Sigmoid colon (tissue), 7 donors: ENCODE data around the gene ALDH18A1. TPM values are rescaled to one million over a fixed set of nuclear protein-coding genes. Genes with fewer than 3 reads are reported as not detected.

Experiments
- DNase-seq: peaks from one replicate; pipeline ENCODE4 v3.0.0-alpha.2; 2019
- H3K27ac ChIP-seq, 4 donors: fragments of 200-600 bp; sonication (generic); one replicate each; pipeline ENCODE4 v1.5.1; 2016 to 2019; ENCODE audit warnings: mild to moderate bottlenecking in 1 of 4
- H3K27me3 ChIP-seq, 3 donors: fragments of 200-600 bp; sonication (generic); one replicate each; pipeline ENCODE4 v1.5.1; 2019; ENCODE audit warnings: mild to moderate bottlenecking in 1 of 3
- H3K36me3 ChIP-seq, 4 donors: fragments of 200-600 bp; sonication (generic); one replicate each; pipeline ENCODE4 v1.5.1; 2016 to 2019
- H3K4me1 ChIP-seq, 4 donors: fragments of 200-600 bp; sonication (generic); one replicate each; pipeline ENCODE4 v1.5.1; 2017 to 2019
- H3K4me3 ChIP-seq, 4 donors: fragments of 200-600 bp; sonication (generic); one replicate each; pipeline ENCODE4 v1.5.1; 2017 to 2019; ENCODE audit warnings: mild to moderate bottlenecking in 2 of 4, moderate library complexity in 1 of 4
- H3K9me3 ChIP-seq, 4 donors: fragments of 200-600 bp in 3 of 4; sonication (generic) in 3 of 4; one replicate each; pipeline versions ENCODE4 v1.5.1 to v1.6.1; 2013 to 2019
- EP300 ChIP-seq, 4 donors: sonication (generic); formaldehyde crosslinking; IDR thresholded peaks; one replicate each; pipeline ENCODE4 v1.6.1; 2017; ENCODE audit warnings: antibody characterized with exemption in 4 of 4
- POLR2A ChIP-seq, 2 donors: fragments of 450-650 bp; IDR thresholded peaks; one replicate each; pipeline ENCODE4 v1.6.1; 2016; ENCODE audit warnings: antibody characterized with exemption in 2 of 2, mild to moderate bottlenecking in 2 of 2, moderate library complexity in 2 of 2
- POLR2AphosphoS5 ChIP-seq, 4 donors: sonication (generic); formaldehyde crosslinking; IDR thresholded peaks; one replicate each; pipeline ENCODE4 v1.6.1; 2017; ENCODE audit warnings: antibody characterized with exemption in 4 of 4
- WGBS, 2 donors: extraction: QIAGEN DNeasy Blood & Tissue Kit; methylation state at CpG; one replicate each; pipeline ENCODE4 v1.1.7; 2013; 5-methylcytosine and 5-hydroxymethylcytosine counted together
- intact Hi-C: fragments of 100-400 bp; cut with DNase I; formaldehyde crosslinking; loops from one replicate; pipeline ENCODE4 v1.15.1; 2023
- polyA plus RNA-seq, 3 donors: library from polyadenylated mRNA; stranded (reverse); fragments of 200-250 nt; gene quantifications; one replicate each; pipeline ENCODE4 v1.2.3, GENCODE V29; 2013
- total RNA-seq, 4 donors: library from RNA; depleted of rRNA; stranded (reverse); fragments of >200 nt; gene quantifications; one replicate each; pipeline ENCODE4 v1.1.0, GENCODE V29; 2016
- TF ChIP-seq, protein P1 (sequence below), 4 experiments: fragments of 450-650 bp in 3 of 4; fragments of 200-600 bp in 1 of 4; IDR thresholded peaks; one replicate each; pipeline ENCODE4 v1.5.1; 2016 to 2019; ENCODE audit warnings: antibody characterized with exemption in 4 of 4, mild to moderate bottlenecking in 3 of 4, moderate library complexity in 2 of 4
- donor health status: healthy with polysubstance abuse.
- donor health status: Bipolar disorder and iron deficiency.
- donor health status: healthy.

ALDH18A1 gene
- total and polyA plus RNA-seq, 7 donors: 17.1 to 42.1 (median 24.6) TPM

DNA sequence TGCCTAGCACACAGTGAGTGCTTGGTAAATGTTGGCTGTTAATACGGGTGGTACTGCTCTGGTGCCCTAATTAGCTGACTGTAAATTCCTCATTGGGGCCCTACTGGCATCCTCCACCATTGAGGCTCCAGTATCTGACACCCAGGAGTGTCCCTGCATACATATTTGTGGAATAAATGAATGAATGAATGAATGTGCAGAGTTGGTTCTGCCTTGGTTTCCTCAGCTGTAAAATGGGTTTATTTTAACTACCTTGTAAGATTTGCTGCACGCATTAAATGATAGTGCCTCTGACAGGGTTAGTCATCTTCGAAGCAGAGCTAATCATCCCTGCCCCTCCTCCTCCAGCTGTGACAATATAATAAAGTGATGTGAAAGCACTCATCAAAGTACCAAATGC lies 45.8 kb downstream of the ALDH18A1 start:
- no peak overlapping the region for H3K4me3 ChIP-seq
- TF ChIP-seq EP300 (IDR thresholded peaks at IDR 0.05) (no peak), POLR2A (IDR thresholded peaks at IDR 0.05) (no peak), POLR2AphosphoS5 (IDR thresholded peaks at IDR 0.05) (no peak)
- TF ChIP-seq, protein P1, sequence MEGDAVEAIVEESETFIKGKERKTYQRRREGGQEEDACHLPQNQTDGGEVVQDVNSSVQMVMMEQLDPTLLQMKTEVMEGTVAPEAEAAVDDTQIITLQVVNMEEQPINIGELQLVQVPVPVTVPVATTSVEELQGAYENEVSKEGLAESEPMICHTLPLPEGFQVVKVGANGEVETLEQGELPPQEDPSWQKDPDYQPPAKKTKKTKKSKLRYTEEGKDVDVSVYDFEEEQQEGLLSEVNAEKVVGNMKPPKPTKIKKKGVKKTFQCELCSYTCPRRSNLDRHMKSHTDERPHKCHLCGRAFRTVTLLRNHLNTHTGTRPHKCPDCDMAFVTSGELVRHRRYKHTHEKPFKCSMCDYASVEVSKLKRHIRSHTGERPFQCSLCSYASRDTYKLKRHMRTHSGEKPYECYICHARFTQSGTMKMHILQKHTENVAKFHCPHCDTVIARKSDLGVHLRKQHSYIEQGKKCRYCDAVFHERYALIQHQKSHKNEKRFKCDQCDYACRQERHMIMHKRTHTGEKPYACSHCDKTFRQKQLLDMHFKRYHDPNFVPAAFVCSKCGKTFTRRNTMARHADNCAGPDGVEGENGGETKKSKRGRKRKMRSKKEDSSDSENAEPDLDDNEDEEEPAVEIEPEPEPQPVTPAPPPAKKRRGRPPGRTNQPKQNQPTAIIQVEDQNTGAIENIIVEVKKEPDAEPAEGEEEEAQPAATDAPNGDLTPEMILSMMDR (IDR thresholded peaks at IDR 0.05): no peak
- H3K36me3 ChIP-seq: peaks cover 0 to 72% (median 34%) of the 10 kb centered on the region in 4 donors
- H3K27ac ChIP-seq: no peak overlapping the region
- no peaks in the 10 kb centered on the region for H3K9me3 ChIP-seq
- DNase-seq: no peak
- intact Hi-C loops: no loop called here
- no peaks in the 10 kb centered on the region for H3K27me3 ChIP-seq
- H3K4me1 ChIP-seq: peaks cover 0 to 24% (median 21%) of the 10 kb centered on the region in 4 donors
- 81 to 92% methylated on average over 3 of the region's 3 CpGs for WGBS, 2 donors

DNA sequence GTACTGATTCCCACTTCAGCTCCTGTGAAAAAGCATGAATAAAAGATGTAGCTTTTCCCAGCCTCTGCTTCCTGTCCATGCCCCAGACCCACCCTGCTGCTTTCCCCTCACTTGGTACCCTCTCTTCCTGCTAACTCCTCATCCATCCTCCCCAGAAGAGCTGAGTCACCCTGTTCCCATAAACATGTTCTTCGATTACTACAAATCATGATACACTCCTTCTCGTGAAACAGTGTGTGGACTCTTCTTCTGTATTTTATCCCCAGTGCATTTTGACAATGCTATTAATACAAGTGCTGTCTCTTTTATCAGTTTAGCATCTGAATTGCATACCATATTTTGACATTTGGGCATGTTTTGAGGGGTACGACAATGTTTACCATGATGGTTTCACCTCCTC lies 49.6 kb downstream of the ALDH18A1 start:
- peaks cover 0 to 33% (median 16%) of the 10 kb centered on the region in 4 donors for H3K36me3 ChIP-seq
- WGBS, 2 donors: 81 to 83% methylated on average over 3 of the region's 3 CpGs
- H3K27me3 ChIP-seq: no peaks in the 10 kb centered on the region
- peak overlapping the region; percentile 83 to 95 (median 86) for H3K27ac ChIP-seq
- no peak for TF ChIP-seq EP300 (IDR thresholded peaks at IDR 0.05)
- TF ChIP-seq, protein P1 (IDR thresholded peaks at IDR 0.05): no peak
- TF ChIP-seq POLR2AphosphoS5 (IDR thresholded peaks at IDR 0.05): peak in 3 of 4 donors; percentile 15 to 47 (median 39)
- peaks cover 0 to 50% (median 45%) of the 10 kb centered on the region in 4 donors for H3K4me1 ChIP-seq
- no peak overlapping the region for H3K4me3 ChIP-seq
- intact Hi-C loops: no loop called here
- H3K9me3 ChIP-seq: no peaks in the 10 kb centered on the region
- no peak for DNase-seq

DNA sequence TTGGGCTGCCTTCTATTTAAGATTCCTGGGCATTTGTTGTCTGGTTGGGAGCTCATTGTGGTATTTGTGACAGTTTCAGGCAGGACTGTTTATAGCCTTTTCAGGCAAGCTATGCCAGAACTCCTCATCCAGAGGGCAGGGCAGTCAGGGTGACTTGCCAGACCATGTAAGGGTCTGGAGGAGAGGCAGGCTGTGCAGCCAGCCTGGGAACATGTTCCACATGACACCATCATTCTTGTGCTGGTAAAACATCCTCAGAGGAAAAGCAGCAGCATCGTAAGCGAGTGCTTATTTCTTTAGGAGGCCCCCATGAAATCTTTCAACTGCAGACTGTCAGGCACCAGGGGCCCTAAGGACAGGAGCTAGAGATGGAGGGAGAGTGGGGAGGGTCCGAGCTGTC lies 51.3 kb downstream of the ALDH18A1 start:
- Histone ChIP-seq H3K4me3 (no peak overlapping the region), H3K27me3 (no peaks in the 10 kb centered on the region), H3K9me3 (no peaks in the 10 kb centered on the region), H3K36me3 (peaks cover 0 to 17% (median 5%) of the 10 kb centered on the region in 4 donors), H3K4me1 (peaks cover 0 to 65% (median 55%) of the 10 kb centered on the region in 4 donors), H3K27ac (peak overlapping the region; percentile 83 to 95 (median 86))
- WGBS, 2 donors: 85 to 92% methylated on average over 3 of the region's 3 CpGs
- TF ChIP-seq POLR2A (IDR thresholded peaks at IDR 0.05) (peak in 1 of 2 donors; percentile 18), EP300 (IDR thresholded peaks at IDR 0.05) (peak in 3 of 4 donors; percentile 55 to 97 (median 74)), POLR2AphosphoS5 (IDR thresholded peaks at IDR 0.05) (peak; percentile 44 to 89 (median 85))
- TF ChIP-seq, protein P1 (IDR thresholded peaks at IDR 0.05): no peak
- DNase-seq: peak; percentile 89
- intact Hi-C loops: no loop called here

DNA sequence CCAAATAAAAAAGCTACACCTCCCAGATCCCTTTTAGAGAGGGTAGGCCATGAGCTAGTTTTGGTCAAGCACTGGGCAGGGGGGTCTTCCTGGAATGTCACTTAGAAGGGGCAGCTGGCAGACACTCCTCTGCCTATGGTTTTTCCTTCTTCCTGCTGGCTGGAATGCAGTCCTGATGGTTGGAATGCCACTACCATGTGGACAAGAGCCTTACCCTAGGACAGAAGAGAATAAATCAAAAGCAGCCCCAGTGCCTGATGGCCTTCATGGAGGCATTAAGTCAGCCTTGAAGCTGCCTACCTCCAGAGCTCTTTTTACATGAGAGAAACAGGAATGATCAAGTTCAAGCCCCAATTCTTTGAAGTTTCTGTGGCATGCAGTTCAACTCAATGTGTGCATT lies 51.9 kb downstream of the ALDH18A1 start:
- Histone ChIP-seq H3K4me3 (no peak overlapping the region), H3K36me3 (peaks cover 0 to 12% (median 2%) of the 10 kb centered on the region in 4 donors), H3K27me3 (no peaks in the 10 kb centered on the region), H3K4me1 (peaks cover 0 to 65% (median 56%) of the 10 kb centered on the region in 4 donors), H3K27ac (peak overlapping the region; percentile 83 to 95 (median 86)), H3K9me3 (no peaks in the 10 kb centered on the region)
- intact Hi-C loops: no loop called here
- TF ChIP-seq, protein P1 (IDR thresholded peaks at IDR 0.05): no peak
- no peak for TF ChIP-seq POLR2A (IDR thresholded peaks at IDR 0.05)
- TF ChIP-seq POLR2AphosphoS5 (IDR thresholded peaks at IDR 0.05): no peak
- TF ChIP-seq EP300 (IDR thresholded peaks at IDR 0.05): no peak
- DNase-seq: no peak

DNA sequence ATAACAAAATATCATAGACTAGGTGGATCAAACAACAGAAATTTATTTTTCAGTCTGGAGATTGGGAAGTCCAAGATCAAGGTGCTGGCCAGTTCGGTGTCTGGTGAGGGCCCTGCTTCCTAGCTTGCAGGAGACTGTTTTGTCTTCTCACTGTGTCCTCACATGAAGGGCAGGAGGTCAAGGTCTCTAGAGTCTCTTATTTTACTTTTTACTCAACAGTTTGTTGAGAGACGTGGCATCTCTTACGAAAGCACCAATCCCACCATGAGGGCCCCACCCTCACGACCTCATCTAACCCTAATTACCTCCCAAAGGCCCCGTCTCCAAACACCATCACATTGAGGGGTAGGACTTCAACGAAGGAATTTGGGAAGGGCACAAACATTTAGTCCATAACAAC lies 54.1 kb downstream of the ALDH18A1 start:
- no peaks in the 10 kb centered on the region for H3K27me3 ChIP-seq
- TF ChIP-seq POLR2AphosphoS5 (IDR thresholded peaks at IDR 0.05): no peak
- TF ChIP-seq POLR2A (IDR thresholded peaks at IDR 0.05): no peak
- TF ChIP-seq, protein P1 (IDR thresholded peaks at IDR 0.05): no peak
- TF ChIP-seq EP300 (IDR thresholded peaks at IDR 0.05): no peak
- WGBS, 2 donors: 81 to 84% methylated on average over 6 of the region's 6 CpGs
- no peak for DNase-seq
- no peaks in the 10 kb centered on the region for H3K9me3 ChIP-seq
- no peak overlapping the region for H3K4me3 ChIP-seq
- H3K4me1 ChIP-seq: peaks cover 0 to 57% (median 51%) of the 10 kb centered on the region in 4 donors
- H3K27ac ChIP-seq: peak overlapping the region; percentile 52 to 95 (median 86)
- H3K36me3 ChIP-seq: no peaks in the 10 kb centered on the region
- intact Hi-C loops: no loop called here
